Nephron (organoid): ENCODE measurements around the gene CELF2.

ENCODE experiments used
- H3K27ac Mint-ChIP-seq, 3 experiments: 2 replicates each; pipeline ENCODE4 v1.8.0; 2020; ENCODE audit warnings: mixed read lengths in 3 of 3, mild to moderate bottlenecking in 2 of 3, moderate library complexity in 1 of 3
- H3K27me3 Mint-ChIP-seq: 2 replicates; pipeline ENCODE4 v1.8.0; 2021; ENCODE audit warnings: low read depth, mild to moderate bottlenecking, moderate library complexity, mixed read lengths
- H3K36me3 Mint-ChIP-seq: 2 replicates; pipeline ENCODE4 v1.8.0; 2020; ENCODE audit warnings: low read depth, mixed read lengths
- H3K4me1 Mint-ChIP-seq: 2 replicates; pipeline ENCODE4 v1.8.0; 2020; ENCODE audit warnings: mixed read lengths
- H3K4me3 Mint-ChIP-seq, 3 experiments: 2 replicates each; pipeline ENCODE4 v1.8.0; 2020; ENCODE audit warnings: mild to moderate bottlenecking in 3 of 3, mixed read lengths in 3 of 3, moderate library complexity in 2 of 3
- H3K9me3 Mint-ChIP-seq: 2 replicates; pipeline ENCODE4 v1.8.0; 2020; ENCODE audit warnings: mixed read lengths
- TF ChIP-seq, protein P1 (sequence below), 3 experiments: fragments of 200-600 bp; sonication (generic); IDR thresholded peaks; one replicate each; pipeline ENCODE4 v1.5.0; 2021; ENCODE audit warnings: antibody characterized with exemption in 3 of 3; ENCODE audit not compliant: unreplicated experiment in 3 of 3

The CELF2 gene

DNA sequence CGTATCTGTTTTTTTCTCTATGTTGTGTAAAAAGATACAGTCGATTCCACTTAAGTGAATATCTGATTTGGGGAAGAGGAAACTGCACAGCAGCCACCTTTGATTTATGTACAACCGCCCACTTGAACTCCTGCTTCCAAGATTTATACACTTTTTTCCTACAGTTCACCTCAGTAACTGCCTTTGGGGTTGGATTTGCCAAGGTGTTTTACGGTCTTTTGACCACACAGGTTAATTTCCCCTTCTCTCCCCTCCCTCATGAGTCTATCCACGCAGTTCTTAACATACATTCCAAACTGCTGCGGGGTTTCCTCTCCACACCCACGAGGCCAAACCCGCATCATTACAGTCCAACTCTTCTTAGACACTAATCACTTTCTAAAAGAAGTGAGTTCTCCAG, 316.8 kb downstream of the CELF2 start:
- Mint-ChIP-seq H3K27ac (peak overlapping the region in 1 of 3 experiments; percentile 28), H3K9me3 (no peaks in the 10 kb centered on the region), H3K36me3 (peaks cover 6% of the 10 kb centered on the region), H3K4me3 (no peak overlapping the region), H3K4me1 (peaks cover 65% of the 10 kb centered on the region), H3K27me3 (peaks cover 4% of the 10 kb centered on the region)
- TF ChIP-seq, protein P1, sequence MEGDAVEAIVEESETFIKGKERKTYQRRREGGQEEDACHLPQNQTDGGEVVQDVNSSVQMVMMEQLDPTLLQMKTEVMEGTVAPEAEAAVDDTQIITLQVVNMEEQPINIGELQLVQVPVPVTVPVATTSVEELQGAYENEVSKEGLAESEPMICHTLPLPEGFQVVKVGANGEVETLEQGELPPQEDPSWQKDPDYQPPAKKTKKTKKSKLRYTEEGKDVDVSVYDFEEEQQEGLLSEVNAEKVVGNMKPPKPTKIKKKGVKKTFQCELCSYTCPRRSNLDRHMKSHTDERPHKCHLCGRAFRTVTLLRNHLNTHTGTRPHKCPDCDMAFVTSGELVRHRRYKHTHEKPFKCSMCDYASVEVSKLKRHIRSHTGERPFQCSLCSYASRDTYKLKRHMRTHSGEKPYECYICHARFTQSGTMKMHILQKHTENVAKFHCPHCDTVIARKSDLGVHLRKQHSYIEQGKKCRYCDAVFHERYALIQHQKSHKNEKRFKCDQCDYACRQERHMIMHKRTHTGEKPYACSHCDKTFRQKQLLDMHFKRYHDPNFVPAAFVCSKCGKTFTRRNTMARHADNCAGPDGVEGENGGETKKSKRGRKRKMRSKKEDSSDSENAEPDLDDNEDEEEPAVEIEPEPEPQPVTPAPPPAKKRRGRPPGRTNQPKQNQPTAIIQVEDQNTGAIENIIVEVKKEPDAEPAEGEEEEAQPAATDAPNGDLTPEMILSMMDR (IDR thresholded peaks at IDR 0.05; ENCODE audit: unreplicated experiment in 3 of 3) = no peak

DNA sequence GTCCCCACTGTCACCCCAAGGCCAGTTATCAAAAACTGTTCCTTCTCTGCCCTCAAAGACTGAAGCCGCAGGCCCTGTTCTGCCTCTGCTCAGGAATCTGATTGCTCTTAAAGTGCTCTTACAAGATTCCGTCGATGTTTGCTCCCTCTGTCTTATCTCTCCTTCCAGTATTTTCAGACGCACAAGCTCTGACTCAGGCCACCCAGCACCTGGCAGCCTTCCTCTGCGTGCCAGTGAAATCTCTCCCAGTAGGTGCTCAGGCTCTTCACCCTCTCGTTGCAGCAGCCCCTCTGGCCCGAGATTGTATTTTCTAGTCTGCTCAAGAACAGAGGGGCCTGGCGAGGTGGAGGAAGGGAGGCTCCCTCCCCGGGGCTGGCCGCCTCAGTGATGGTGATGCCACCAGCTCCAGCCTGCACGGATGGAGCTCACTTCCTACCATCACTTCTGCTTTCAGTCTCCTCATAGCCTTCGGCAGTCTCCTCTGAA, 317.5 kb downstream of the CELF2 start:
- H3K36me3 Mint-ChIP-seq = peaks cover 3% of the 10 kb centered on the region
- no peaks in the 10 kb centered on the region for H3K9me3 Mint-ChIP-seq
- TF ChIP-seq, protein P1 (IDR thresholded peaks at IDR 0.05; ENCODE audit: unreplicated experiment in 3 of 3) = no peak
- peak overlapping the region in 2 of 3 experiments; percentile 28 for H3K27ac Mint-ChIP-seq
- no peak overlapping the region for H3K4me3 Mint-ChIP-seq
- peaks cover 61% of the 10 kb centered on the region for H3K4me1 Mint-ChIP-seq
- H3K27me3 Mint-ChIP-seq = peaks cover 4% of the 10 kb centered on the region

DNA sequence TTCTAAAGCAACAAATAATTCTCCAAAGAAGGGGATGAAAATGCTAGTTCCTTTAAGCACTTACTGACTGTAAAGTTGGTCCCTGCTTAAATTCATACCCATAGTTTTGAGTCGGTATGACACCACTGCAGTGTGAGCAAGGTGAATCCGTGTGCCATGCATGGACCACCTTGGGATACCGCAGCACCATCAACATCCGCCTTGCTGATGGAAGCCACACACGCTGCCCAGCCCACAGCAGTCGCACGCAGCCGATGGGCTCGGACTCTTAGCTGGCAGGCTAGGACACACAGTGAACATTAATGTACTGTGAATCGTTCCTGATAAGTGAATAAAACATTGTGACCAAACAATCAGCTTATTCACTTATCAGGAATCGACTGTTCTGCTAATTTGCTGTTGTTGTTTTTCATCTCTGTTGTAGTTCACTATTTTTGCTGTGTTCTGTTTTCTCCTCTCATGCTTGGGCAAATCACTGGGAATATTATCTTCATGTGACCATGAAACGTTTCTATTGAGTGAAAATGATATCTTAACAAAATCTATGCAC, 318.3 kb downstream of the CELF2 start:
- Mint-ChIP-seq H3K27ac (no peak overlapping the region), H3K36me3 (no peaks in the 10 kb centered on the region), H3K4me3 (no peak overlapping the region), H3K4me1 (peaks cover 56% of the 10 kb centered on the region), H3K9me3 (no peaks in the 10 kb centered on the region), H3K27me3 (peaks cover 4% of the 10 kb centered on the region)
- TF ChIP-seq, protein P1 (IDR thresholded peaks at IDR 0.05; ENCODE audit: unreplicated experiment in 3 of 3) = no peak

DNA sequence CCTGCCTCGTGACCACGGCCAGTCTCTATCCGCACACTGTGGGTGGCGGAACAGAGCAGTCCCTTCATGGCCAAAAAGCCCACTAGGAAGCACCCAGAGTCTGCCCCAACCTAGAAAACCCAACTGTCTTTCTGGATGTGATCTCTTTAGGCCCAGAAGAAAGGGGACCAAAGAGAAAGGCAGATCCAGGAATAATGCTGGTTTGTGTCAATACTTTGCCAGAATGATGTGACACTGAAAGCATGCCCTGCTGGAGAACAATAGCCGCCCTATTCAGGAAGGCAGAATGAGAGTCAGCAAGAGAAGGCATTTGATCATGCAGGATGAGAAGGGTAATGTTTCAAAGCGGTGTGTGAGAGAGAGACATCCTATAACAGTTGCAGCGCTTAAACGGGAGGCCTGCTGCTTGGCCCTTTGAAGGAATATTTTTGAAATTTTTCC, 319.1 kb downstream of the CELF2 start:
- TF ChIP-seq, protein P1 (IDR thresholded peaks at IDR 0.05; ENCODE audit: unreplicated experiment in 3 of 3) = no peak
- no peaks in the 10 kb centered on the region for H3K36me3 Mint-ChIP-seq
- H3K27me3 Mint-ChIP-seq = peaks cover 4% of the 10 kb centered on the region
- no peak overlapping the region for H3K4me3 Mint-ChIP-seq
- H3K9me3 Mint-ChIP-seq = no peaks in the 10 kb centered on the region
- peak overlapping the region; percentile 12 to 63 (median 45) for H3K27ac Mint-ChIP-seq
- H3K4me1 Mint-ChIP-seq = peaks cover 51% of the 10 kb centered on the region

DNA sequence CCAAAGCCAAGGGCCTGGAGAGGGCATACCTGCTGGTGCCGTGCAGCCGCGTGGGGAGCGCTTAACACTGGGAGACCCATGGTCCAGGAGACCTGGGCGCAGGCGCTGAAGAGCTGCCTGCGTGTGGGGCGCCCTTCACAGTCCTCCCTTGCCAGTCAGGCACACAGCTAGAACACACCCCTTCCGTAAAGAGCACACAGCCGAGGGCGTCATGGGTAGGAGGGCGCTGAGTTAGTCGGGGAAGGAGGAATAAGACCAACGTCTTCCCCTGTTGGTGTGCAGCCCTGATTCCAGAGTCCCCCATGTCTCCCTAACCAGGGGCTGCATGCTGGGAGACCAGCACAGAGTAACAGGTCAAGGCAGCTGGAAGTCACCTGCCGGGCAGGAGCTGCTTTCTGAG, 319.8 kb downstream of the CELF2 start:
- Mint-ChIP-seq H3K27me3 (peaks cover 4% of the 10 kb centered on the region), H3K9me3 (no peaks in the 10 kb centered on the region), H3K4me3 (no peak overlapping the region), H3K4me1 (peaks cover 47% of the 10 kb centered on the region), H3K27ac (peak overlapping the region in 1 of 3 experiments; percentile 63), H3K36me3 (no peaks in the 10 kb centered on the region)
- TF ChIP-seq, protein P1 (IDR thresholded peaks at IDR 0.05; ENCODE audit: unreplicated experiment in 3 of 3) = no peak
